Liver (tissue), 3 donors: ENCODE data around the gene CFAP298.

Experiments used
- FOXA1 ChIP-seq: IDR thresholded peaks from 2 replicates; pipeline ENCODE4 v1.6.1; 2016; ENCODE audit warnings: antibody characterized with exemption
- GABPA ChIP-seq, 2 donors: IDR thresholded peaks in 1 of 2; conservative IDR thresholded peaks in 1 of 2; 2 replicates each; pipeline ENCODE4 v1.6.1; 2016; ENCODE audit warnings: antibody characterized with exemption in 2 of 2, mild to moderate bottlenecking in 1 of 2, moderate library complexity in 1 of 2
- HNF4G ChIP-seq: IDR thresholded peaks from 2 replicates; pipeline ENCODE4 v1.6.1; 2016; ENCODE audit warnings: antibody characterized with exemption
- NR2F2 ChIP-seq: IDR thresholded peaks from 2 replicates; pipeline ENCODE4 v1.6.1; 2016; ENCODE audit warnings: antibody characterized with exemption
- RAD21 ChIP-seq, 2 donors: IDR thresholded peaks; 2 replicates each; pipeline ENCODE4 v1.6.1; 2016; ENCODE audit warnings: antibody characterized with exemption in 2 of 2, mild to moderate bottlenecking in 2 of 2
- SP1 ChIP-seq: IDR thresholded peaks from 2 replicates; pipeline ENCODE4 v1.6.1; 2018; ENCODE audit warnings: antibody characterized with exemption, mild to moderate bottlenecking
- TAF1 ChIP-seq: conservative IDR thresholded peaks from 2 replicates; pipeline ENCODE4 v1.6.1; 2016; ENCODE audit warnings: antibody characterized with exemption, mild to moderate bottlenecking
- YY1 ChIP-seq: IDR thresholded peaks from 2 replicates; pipeline ENCODE4 v1.6.1; 2016; ENCODE audit warnings: antibody characterized with exemption, mild to moderate bottlenecking
- TF ChIP-seq, protein P1 (sequence below): fragments of 150-350 bp; IDR thresholded peaks from 2 replicates; pipeline ENCODE4 v1.5.1; 2017; ENCODE audit warnings: improper control_type of control experiment, low read depth, low read length; ENCODE audit not compliant: missing input control
- TF ChIP-seq, protein P2 (sequence below): IDR thresholded peaks from 2 replicates; pipeline ENCODE4 v1.6.1; 2016; ENCODE audit warnings: antibody characterized with exemption
- TF ChIP-seq, protein P3 (sequence below): IDR thresholded peaks from 2 replicates; pipeline ENCODE4 v1.6.1; 2016; ENCODE audit warnings: antibody characterized with exemption
- TF ChIP-seq, protein P4 (sequence below): IDR thresholded peaks from 2 replicates; pipeline ENCODE4 v1.6.1; 2016; ENCODE audit warnings: antibody characterized with exemption, mild to moderate bottlenecking
- donor health status: healthy.
- donor health status: healthy.

GRCh38 chr21:32605469-32605868 lies 6.7 kb downstream of the CFAP298 start:
- TF ChIP-seq, protein P1, sequence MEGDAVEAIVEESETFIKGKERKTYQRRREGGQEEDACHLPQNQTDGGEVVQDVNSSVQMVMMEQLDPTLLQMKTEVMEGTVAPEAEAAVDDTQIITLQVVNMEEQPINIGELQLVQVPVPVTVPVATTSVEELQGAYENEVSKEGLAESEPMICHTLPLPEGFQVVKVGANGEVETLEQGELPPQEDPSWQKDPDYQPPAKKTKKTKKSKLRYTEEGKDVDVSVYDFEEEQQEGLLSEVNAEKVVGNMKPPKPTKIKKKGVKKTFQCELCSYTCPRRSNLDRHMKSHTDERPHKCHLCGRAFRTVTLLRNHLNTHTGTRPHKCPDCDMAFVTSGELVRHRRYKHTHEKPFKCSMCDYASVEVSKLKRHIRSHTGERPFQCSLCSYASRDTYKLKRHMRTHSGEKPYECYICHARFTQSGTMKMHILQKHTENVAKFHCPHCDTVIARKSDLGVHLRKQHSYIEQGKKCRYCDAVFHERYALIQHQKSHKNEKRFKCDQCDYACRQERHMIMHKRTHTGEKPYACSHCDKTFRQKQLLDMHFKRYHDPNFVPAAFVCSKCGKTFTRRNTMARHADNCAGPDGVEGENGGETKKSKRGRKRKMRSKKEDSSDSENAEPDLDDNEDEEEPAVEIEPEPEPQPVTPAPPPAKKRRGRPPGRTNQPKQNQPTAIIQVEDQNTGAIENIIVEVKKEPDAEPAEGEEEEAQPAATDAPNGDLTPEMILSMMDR, result no peak
- TF ChIP-seq NR2F2, result no peak
- TF ChIP-seq FOXA1, result no peak
- TF ChIP-seq, protein P2, sequence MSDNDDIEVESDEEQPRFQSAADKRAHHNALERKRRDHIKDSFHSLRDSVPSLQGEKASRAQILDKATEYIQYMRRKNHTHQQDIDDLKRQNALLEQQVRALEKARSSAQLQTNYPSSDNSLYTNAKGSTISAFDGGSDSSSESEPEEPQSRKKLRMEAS, result no peak
- TF ChIP-seq TAF1, result no peak
- no peak for TF ChIP-seq YY1
- TF ChIP-seq, protein P3, sequence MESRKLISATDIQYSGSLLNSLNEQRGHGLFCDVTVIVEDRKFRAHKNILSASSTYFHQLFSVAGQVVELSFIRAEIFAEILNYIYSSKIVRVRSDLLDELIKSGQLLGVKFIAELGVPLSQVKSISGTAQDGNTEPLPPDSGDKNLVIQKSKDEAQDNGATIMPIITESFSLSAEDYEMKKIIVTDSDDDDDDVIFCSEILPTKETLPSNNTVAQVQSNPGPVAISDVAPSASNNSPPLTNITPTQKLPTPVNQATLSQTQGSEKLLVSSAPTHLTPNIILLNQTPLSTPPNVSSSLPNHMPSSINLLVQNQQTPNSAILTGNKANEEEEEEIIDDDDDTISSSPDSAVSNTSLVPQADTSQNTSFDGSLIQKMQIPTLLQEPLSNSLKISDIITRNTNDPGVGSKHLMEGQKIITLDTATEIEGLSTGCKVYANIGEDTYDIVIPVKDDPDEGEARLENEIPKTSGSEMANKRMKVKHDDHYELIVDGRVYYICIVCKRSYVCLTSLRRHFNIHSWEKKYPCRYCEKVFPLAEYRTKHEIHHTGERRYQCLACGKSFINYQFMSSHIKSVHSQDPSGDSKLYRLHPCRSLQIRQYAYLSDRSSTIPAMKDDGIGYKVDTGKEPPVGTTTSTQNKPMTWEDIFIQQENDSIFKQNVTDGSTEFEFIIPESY, result no peak
- TF ChIP-seq SP1, result no peak
- no peak for TF ChIP-seq RAD21 (IDR thresholded peaks at IDR 0.05)
- no peak for TF ChIP-seq HNF4G
- no peak for TF ChIP-seq GABPA (IDR thresholded peaks at IDR 0.05 in 1 of 2, conservative IDR thresholded peaks at IDR 0.05 in 1 of 2)
- TF ChIP-seq, protein P4, sequence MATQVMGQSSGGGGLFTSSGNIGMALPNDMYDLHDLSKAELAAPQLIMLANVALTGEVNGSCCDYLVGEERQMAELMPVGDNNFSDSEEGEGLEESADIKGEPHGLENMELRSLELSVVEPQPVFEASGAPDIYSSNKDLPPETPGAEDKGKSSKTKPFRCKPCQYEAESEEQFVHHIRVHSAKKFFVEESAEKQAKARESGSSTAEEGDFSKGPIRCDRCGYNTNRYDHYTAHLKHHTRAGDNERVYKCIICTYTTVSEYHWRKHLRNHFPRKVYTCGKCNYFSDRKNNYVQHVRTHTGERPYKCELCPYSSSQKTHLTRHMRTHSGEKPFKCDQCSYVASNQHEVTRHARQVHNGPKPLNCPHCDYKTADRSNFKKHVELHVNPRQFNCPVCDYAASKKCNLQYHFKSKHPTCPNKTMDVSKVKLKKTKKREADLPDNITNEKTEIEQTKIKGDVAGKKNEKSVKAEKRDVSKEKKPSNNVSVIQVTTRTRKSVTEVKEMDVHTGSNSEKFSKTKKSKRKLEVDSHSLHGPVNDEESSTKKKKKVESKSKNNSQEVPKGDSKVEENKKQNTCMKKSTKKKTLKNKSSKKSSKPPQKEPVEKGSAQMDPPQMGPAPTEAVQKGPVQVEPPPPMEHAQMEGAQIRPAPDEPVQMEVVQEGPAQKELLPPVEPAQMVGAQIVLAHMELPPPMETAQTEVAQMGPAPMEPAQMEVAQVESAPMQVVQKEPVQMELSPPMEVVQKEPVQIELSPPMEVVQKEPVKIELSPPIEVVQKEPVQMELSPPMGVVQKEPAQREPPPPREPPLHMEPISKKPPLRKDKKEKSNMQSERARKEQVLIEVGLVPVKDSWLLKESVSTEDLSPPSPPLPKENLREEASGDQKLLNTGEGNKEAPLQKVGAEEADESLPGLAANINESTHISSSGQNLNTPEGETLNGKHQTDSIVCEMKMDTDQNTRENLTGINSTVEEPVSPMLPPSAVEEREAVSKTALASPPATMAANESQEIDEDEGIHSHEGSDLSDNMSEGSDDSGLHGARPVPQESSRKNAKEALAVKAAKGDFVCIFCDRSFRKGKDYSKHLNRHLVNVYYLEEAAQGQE, result no peak
